HG02571 (cell line): ENCODE measurements around the gene VEPH1.

Experiments
- ATAC-seq: cut with Tn5 transposase; IDR thresholded peaks from one replicate; pipeline ENCODE4 v1.9.1; 2021; ENCODE audit warnings: mild to moderate bottlenecking, moderate library complexity; ENCODE audit not compliant: unreplicated experiment

Gene VEPH1

DNA sequence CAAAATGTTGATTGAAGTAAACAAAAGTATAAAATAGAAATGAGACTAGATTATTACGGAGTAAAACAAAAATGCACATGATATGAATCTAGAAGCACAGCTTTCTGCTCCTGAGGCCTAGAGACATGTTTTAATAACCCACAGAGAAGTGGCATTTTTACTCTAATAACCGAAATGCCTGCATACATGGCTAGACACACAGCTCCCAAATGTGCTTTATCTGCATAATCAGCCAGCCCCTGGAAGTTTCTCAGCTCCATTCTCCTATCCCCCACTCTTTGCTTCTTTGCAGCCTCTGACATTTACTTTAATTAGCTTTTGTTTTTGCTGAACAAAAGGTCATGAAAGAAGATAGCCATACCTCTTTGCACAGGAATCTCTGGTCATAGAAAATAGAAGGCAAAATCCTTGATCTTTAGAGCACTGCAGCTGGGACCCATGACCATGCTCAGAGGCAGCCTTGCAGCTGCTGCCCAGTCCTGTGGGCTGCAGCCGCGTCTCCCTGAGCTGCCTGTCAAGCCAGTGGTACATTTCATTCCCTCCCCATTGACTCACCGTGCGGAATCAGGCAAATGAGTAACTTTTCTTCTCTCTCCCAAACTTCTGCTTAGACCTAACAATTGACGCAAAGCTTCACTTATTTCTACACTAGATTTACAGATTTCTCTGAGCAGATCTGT lies at the start of gene VEPH1:
VEPH1 (minus strand) TSS at position 501 of the 680 bp plus-strand sequence. CDS start 8,067 bp downstream, outside the sequence.
- ATAC-seq = no peak

DNA sequence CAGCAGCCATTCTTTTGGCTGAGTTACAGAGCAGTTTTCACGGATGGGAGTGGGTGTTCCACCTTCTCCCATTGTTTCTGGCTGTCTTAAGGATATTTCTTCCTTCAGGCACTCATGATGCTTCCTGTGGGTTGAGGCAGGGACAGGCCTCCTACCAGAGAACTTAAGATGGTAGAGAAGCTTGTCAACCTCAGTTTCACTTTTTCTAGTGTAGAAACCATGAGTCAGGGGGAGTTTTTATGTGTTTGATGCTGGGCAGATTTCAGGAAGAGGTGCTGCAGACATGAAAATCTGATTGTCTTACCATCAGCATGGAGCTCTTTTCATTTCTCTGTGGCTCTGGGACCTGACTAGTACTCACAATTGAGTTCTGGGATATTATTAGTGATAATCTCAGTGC lies 48.7 kb upstream of the VEPH1 start:
- ATAC-seq = no peak

DNA sequence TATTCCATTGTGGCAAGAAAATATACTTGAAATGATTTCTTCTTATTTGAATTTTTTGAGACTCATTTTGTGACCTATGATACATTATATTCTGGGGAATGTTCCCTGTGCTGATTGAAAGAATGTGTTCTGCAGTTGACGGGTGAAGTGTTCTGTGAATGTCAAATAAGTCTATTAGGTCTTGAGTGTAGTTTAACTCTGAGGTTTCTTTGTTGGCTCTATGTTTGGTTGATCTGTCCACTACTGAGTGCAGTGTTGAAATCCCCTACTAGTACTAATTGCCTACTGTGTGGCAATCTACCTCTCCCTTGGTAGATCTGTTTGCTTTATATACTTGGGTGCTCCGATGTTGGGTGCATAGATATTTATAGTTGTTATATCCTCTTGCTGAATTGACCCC lies 46.3 kb upstream of the VEPH1 start:
- ATAC-seq = no peak

DNA sequence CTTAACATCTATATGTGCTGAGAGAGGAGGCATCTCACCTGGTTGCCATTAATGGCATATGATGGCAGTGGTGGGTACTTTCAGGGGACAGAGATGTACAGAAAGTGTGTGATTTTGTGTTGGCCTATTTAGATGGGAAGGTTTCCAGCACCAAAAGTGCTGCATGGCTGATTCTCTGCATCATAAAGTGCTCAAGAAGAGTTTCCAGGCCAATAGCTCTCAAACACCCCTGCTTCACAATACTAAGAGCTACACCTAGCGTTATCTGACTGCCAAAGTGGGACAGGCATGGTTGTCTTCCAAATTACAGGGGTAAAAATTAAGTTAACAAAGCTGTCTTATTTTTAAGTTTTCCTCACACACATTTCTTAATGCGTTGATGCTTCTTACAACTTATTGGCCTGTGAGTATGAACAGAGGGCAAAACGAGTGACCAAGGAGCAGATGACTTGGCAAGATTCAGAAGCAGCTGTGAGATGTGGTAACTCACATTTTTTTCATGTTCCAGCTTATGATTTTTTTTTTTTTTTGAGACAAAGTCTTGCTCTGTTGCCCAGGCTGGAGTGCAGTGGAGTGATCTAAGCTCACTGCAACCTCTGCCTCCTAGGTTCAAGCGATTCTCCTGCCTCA lies 41.4 kb upstream of the VEPH1 start:
- ATAC-seq = no peak

DNA sequence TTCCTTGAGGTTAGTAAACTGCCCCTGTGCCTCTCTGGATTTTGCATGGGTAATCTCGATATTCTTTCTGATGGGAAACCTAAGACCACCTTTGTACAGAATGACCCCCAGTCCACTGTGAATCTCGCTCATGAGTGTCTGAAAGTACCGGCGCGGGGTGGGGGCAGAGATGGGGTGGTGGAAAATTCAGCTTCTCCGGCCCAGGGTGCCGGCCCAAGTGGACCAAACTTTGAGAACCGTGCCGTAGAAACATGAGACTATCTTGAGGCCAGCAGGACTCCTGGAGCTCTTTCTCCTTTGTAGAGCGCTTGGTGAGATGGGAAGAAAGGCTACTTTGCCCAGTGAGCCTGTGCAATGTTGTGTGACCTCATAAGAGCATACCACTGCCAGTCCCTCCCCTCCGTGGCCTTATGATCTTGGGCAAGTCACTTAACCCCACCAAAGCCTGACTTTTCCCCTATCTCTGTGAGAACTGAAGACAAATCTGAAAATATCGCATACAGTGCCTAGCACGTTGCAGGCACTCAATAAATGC lies 40.4 kb upstream of the VEPH1 start:
- ATAC-seq = no peak

DNA sequence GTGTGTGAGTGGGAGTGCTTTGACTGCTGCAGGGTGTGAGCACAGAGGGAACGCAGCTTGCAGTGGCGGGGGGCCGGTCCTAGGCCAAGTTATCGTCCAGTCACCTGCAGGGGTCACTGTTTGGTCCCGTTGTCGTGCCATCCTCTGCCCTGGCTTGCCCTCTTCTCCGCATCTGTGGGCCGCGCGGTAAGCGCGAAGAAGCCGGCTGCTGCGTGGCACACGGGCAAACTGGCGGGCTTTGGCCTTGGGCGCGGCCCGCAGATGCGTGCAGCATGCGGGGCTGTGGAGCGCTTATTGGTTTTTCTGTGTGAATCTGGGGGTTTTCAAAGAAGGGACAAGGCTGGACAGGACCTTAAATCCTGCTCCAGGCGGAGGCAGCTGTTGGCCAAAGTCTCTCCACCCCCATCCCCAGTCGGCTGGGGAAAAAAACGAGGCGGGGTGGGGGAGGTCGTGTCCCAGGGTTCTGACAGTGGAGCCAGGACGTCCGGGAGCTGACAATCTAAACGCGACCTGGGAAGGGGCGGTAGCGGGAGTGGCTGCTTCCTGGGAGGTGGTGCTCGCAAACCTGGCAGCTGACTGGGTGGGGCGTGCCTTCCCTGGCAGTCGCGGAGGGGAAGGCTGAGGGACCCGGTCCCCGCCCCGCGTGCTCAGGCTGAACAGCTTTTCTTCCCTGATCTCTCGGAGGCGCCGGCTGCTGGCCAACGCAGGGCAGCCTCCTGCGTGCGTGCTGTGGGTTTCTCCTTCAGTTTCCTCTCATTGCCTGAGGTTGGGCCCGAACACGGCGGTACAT lies 39.7 kb upstream of the VEPH1 start:
- no peak for ATAC-seq

DNA sequence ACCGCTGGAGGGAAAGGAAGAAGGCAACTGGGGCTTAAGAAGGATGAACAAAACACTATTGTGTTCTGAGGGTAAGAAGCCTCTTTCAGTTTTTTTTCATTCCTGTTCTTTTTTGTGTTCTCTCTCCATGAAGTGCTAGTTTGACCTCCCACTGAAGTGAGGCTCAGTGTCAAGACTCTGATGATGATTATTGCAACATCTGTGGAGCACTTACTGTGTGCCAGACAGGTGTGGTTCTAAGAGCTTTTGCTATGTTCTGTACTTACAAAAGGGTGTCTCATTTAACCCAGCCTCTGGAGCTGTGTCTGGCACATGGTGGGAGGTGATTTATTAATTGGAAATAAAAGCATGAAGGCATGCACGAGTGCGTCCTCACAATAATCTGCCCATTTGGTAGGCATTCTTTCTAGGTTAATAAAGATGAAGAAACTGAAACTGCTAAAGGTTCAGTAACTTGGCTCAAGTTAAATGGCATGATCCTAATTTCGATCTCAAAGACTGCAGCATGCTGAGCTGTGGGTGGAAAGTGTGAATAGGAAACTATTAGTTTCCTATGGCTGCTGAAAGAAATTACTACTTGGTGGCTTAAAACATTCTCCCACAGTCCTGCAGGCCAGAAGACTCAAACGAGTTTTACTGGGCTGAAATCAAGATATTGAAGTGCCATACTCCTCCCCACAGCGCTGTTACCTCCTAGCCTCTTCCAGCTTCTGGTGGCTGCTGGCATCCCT lies 38.5 kb upstream of the VEPH1 start:
- no peak for ATAC-seq

DNA sequence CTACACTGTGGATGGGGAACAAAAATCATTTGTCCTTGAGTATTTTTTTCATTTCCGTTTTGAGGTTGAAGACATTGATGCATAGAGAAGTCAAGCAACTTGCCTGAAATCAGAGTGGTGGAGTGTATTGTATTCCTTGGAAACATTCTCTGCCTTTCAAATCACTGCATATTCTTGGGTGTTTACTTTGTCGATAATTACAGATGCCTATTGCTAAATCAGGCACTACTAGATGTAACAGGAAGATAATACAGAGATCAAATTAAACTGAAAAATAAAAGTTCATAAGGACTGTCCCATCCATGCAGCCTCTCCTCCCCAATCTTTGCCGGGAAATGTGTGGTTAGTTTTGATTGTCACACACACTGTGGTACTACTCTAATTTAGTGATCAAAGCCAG lies 37.4 kb upstream of the VEPH1 start:
- no peak for ATAC-seq

DNA sequence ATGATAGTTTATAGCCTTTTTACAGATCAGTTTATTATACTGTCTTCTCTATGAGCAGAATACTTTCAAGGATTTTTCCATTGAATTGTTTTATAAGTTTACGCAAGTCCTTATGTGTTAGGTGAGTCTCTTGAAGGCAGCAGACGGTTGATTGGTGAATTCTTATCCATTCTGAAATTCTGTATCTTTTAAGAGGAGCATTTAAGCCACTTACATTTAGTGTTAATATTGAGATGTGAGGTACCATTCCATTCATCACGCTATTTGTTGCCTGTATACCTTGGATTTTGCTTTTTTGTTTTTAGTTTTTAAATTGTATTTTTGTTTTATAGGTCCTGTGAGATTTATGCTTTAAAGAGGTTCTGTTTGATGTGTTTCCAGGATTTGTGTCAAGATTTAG lies 32.5 kb upstream of the VEPH1 start:
- no peak for ATAC-seq

DNA sequence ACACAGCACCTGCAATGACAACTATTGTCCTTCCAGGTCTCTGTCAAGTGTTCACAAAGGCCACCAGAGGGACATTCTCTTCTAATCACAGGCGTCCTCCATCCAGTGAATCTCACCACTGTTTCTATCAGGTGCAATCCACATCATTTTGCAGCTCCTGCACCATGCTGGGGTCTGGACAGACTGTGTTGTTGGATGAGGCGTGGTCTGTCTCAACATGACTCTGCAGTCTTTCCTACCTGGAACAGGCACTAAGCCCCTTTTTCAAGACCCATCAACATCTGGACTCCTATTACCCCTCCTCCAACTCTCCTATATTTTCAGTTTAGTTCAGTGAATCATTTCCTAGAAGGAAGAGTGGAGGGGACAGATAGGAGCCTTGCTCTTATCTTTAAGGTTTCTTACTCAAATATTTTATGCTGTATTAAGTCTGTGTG lies 31.5 kb upstream of the VEPH1 start:
- ATAC-seq = no peak

DNA sequence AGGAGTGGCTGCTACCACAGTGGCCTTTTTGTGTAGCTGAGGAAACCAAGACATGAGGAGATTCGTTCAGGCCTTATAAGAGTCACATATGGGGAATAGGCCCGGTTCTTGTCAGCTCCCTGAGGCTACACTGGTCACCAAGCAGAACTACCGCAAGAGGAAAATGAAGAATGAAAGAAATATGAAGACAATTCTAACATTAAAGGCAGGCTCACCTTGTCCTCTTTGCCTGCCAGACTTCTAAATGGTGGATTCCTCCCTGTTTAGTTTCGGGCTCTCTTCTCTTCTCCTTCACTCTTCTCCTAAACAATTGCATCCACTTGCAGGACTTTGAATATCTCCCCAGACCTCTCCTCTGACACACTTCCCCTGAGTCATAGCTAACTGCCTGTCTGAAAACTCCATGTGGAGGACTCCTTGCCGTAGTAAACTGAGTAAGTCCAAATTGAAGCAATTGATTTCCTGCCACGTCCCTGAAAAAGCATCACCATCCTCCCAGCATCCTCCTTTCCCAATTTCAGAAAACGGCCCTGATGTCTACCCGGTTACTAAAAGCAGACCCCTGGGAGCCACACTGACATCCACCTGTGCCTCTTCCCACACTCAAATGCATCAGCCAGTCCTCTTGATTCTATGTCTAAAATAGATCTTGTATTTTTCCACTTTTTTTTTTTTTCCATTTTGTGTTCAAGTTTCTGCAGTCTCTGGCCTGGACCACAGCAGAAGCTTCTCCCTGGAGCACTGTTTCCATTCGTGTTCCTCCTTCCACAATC lies 30.3 kb upstream of the VEPH1 start:
- no peak for ATAC-seq

DNA sequence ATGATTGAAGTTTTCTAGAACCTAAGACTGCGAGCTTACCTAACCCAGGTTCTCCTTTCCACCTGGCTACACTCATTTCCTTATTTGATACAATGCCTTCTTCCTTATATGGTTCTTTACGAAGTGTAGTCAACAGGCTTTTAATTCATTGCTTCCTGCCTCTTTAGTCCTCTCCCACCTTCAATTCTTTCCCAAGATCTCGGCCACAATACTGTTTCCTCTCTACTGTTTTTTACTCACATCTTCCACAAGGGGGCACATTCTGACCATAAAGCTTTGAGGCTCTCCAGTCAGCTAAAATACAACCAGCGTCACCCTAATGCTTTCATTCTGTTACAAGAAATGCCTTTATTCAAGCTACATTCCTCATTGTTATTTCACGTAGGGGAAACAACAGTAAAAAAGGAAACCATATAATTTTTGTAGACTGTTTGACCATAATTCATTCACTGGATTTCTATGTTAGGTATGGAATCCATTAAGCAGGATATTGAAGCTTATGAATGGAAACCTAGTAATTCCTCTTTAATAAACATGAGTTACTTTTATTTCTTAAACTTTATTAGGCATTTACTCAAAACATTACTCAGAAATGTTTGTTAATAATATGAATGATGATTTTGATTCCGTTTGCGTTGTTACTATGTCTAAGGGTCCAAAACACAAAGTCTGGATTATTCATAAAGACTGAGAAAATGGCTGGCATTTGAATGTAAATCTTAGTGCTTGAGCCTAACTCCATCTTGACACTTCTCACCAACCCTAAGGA lies 29.5 kb upstream of the VEPH1 start:
- ATAC-seq = peak; percentile 85

DNA sequence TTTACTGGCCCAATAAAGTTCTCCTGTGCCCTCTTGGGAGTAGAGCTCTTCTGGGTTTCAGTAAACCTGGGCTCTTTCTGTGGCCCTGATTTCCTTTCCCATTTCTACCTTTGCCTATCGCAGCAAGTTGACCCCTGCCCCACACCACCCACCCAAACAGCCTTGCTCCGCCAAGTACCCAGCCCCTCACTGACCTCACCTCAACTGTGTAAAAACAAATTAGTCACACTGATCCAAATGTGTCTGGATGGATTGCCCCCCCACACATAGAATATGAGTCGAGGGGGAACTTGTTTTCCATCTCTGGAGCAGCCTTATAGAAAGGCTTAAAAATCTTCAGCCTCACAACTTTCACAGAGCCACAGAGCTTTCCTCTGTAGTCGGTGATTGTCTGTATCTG lies 28.6 kb upstream of the VEPH1 start:
- ATAC-seq = no peak

DNA sequence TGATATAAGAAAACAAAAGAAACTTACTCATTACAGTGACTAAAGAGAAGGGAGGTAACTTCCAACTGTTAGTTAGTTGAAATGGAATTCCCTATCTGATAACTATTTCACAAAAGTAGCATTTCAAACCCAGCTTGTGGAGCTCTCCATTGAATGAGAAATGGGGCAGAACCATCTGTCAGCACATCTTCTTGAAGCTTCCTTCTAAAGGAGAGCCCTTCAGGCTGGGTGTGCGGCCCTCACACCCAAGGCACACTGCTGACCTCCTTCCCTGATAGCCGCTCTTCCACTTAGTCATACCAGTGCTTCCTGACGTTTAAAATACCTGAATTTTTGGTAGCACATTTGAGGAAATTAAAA lies 28.1 kb upstream of the VEPH1 start:
- ATAC-seq = no peak

DNA sequence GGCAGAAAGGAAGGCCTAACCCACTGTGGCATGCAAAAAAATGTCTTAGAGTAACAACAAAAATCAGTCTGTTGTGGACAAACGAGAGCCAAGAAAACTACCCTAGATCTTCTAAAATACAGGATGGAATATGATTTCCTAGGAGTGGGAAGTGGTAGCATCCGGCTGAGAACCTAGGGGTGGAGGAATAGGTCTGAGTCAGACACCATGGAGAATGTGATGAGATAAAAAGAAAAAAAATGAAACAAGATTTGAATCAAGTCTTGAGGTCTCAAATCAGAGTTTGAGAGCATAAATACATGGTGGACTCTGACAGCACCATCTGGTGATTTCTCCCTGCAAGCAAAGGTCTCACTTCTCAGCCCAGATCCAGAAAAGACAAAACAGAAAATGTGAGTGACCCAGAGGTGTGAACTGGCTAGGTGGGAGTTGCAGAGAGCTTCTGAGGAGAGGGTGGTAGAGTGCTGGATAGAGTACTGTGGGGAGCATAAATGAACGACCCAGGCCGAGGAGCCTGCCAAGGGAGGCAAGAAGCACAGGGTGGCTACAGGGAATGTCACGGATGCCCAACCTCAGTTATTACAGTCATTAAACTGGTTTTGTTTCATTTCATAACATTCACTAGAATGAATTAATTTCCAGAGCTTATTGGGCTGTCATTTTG lies 27.6 kb upstream of the VEPH1 start:
- no peak for ATAC-seq

DNA sequence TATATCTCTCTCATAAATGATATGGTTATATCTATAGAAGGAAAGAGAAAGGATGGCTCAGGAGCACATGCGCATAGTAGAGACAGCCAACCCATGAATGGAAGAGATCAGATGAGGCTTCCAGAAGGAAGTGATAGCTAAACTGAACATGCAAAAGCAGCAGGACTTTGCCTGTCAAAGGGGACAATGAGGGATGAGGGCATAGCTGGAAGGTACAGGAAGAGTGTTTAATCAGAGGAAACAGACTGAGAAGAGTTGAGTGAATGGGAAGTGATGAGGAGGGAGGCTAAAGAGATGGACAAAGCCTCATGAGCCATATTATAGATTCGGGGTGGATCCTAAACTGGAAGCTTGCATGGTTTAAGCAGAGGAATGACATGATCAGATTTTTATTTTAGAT lies 26.5 kb upstream of the VEPH1 start:
- ATAC-seq = no peak

DNA sequence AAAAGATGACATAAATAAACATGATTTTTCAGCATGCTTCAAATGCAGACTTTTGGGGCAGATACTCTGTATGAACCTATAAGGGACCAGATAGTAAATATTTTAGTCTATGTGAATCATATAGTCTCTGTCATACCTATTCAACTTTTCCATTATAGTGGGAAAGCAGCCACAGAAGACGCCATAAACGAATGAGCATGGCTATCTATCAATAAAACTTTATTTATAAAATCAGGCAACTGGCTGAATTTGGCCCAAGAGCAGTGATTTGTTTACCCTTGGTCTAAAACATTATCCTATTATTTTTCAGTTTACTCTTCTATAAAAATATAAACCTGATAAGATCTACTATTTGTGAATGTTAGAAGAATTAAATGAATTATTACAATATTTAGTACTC lies 25.9 kb upstream of the VEPH1 start:
- no peak for ATAC-seq

DNA sequence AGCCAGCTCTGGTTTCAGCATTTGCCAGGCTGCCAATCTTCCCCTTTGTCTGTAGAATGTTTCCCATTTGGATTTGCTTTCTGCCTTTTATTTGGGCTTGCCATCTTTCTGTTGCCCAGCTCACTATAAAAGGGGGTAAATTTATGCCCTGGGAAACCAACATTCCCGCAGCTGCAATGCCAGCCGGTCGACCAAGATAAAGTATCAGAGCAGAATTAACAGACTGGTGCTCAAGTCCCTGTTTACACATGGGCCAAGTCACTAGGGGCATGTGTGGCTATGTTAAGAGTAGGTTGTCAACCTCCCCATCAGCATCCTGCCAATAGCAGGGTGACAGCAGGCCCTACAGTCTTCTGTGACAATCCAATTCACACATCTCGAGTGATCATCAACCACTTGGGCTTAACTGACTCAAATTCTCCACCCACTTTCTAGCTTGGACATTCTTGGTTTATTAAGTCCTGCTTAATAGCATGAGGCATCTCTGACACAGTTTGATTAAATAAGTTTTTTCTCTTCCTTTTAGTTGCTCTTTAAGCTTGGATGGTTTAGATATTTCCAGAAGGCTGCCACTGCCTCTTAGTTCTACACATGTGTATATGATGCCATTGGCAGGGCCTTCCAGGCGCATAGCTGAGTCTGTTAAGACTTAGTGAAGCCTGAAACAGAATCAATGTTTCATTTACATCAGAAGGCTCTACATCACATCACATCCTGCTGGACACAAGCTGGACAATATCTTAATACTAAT lies 24.1 kb upstream of the VEPH1 start:
- ATAC-seq = no peak
